HAP-1 (cell line): ENCODE data around the gene AQP3.
"Not testable (repeated sequence)": the region's sequence is repeated elsewhere in the genome, so short reads cannot be mapped to it uniquely, and the experiment has no call there.

Source experiments
- DNase-seq, 2 experiments: peaks; one replicate each; pipeline ENCODE4 v3.0.0-alpha.2; 2016 to 2020; ENCODE audit warnings: low spot score in 2 of 2
- H3K27me3 ChIP-seq: fragments of 250-450 bp; sonication (Bioruptor Pico); 2 replicates; pipeline ENCODE4 v1.5.1; 2020; ENCODE audit warnings: low read depth, mild to moderate bottlenecking, moderate library complexity
- H3K36me3 ChIP-seq: fragments of 250-450 bp; sonication (Bioruptor Pico); replicated peaks from 2 replicates; pipeline ENCODE4 v1.5.1; 2020; ENCODE audit warnings: mild to moderate bottlenecking
- H3K4me1 ChIP-seq: fragments of 250-450 bp; sonication (Bioruptor Pico); 2 replicates; pipeline ENCODE4 v1.5.1; 2020; ENCODE audit warnings: mild to moderate bottlenecking
- H3K4me3 ChIP-seq: fragments of 250-450 bp; sonication (Bioruptor Pico); 2 replicates; pipeline ENCODE4 v1.5.1; 2020; ENCODE audit warnings: mild to moderate bottlenecking, moderate library complexity
- H3K9me3 ChIP-seq: fragments of 250-450 bp; sonication (Bioruptor Pico); 2 replicates; pipeline ENCODE4 v1.5.1; 2020; ENCODE audit warnings: mild to moderate bottlenecking, moderate library complexity
- in situ Hi-C: fragments of 300-500 bp; cut with MboI; formaldehyde crosslinking; loops from 3 replicates; pipeline ENCODE4 v1.14.3; 2020; ENCODE audit warnings: low sequenced_read_pairs, inconsistent platforms, mixed read lengths

AQP3 gene

GRCh38 chr9:33430942-33431341, 16.5 kb downstream of the AQP3 start:
- no peak for DNase-seq
- in situ Hi-C loops: loop anchor here (10.0 kb wide), 1 partner anchor 56 kb away; no protein-coding TSS in a partner anchor
- H3K4me1 ChIP-seq: no peaks in the 10 kb centered on the region

GRCh38 chr9:33429256-33429985, 18.0 kb downstream of the AQP3 start:
- in situ Hi-C loops: no loop called here
- no peak for DNase-seq

More at GRCh38 chr9:33430942-33431341, 16.5 kb downstream of the AQP3 start:
- H3K27me3 ChIP-seq: no peaks in the 10 kb centered on the region
- H3K9me3 ChIP-seq: no peaks in the 10 kb centered on the region
- no peaks in the 10 kb centered on the region for H3K36me3 ChIP-seq
- H3K4me3 ChIP-seq: no peak overlapping the region

GRCh38 chr9:33426843-33427293, 20.5 kb downstream of the AQP3 start:
- H3K27me3 ChIP-seq: no peaks in the 10 kb centered on the region
- DNase-seq: no peak
- no peaks in the 10 kb centered on the region for H3K4me1 ChIP-seq
- no peaks in the 10 kb centered on the region for H3K9me3 ChIP-seq
- in situ Hi-C loops: no loop called here
- no peaks in the 10 kb centered on the region for H3K36me3 ChIP-seq
- no peak overlapping the region for H3K4me3 ChIP-seq

More at GRCh38 chr9:33429256-33429985, 18.0 kb downstream of the AQP3 start:
- Histone ChIP-seq H3K9me3 (no peaks in the 10 kb centered on the region), H3K27me3 (no peaks in the 10 kb centered on the region), H3K36me3 (no peaks in the 10 kb centered on the region), H3K4me3 (no peak overlapping the region), H3K4me1 (no peaks in the 10 kb centered on the region)

- no peak overlapping the region for H3K4me3 ChIP-seq
- no peak for DNase-seq
- in situ Hi-C loops: no loop called here
Measured at GRCh38 chr9:33425128-33425533, 22.3 kb downstream of the AQP3 start.

GRCh38 chr9:33424492-33424891, 22.9 kb downstream of the AQP3 start:
- H3K4me3 ChIP-seq, H3K4me1 ChIP-seq, DNase-seq, H3K36me3 ChIP-seq, H3K9me3 ChIP-seq, in situ Hi-C loops, H3K27me3 ChIP-seq: not testable (repeated sequence)

More at GRCh38 chr9:33425128-33425533, 22.3 kb downstream of the AQP3 start:
- H3K27me3 ChIP-seq: no peaks in the 10 kb centered on the region
- H3K4me1 ChIP-seq: no peaks in the 10 kb centered on the region
- H3K9me3 ChIP-seq: no peaks in the 10 kb centered on the region
- no peaks in the 10 kb centered on the region for H3K36me3 ChIP-seq

- H3K9me3 ChIP-seq, H3K36me3 ChIP-seq, DNase-seq, H3K4me3 ChIP-seq, in situ Hi-C loops, H3K27me3 ChIP-seq, H3K4me1 ChIP-seq: not testable (repeated sequence)
Measured at GRCh38 chr9:33424043-33424442, 23.4 kb downstream of the AQP3 start.

GRCh38 chr9:33419708-33420303, 27.6 kb downstream of the AQP3 start:
- Histone ChIP-seq H3K36me3 (no peaks in the 10 kb centered on the region), H3K4me3 (no peak overlapping the region), H3K4me1 (no peaks in the 10 kb centered on the region), H3K9me3 (no peaks in the 10 kb centered on the region), H3K27me3 (no peaks in the 10 kb centered on the region)
- in situ Hi-C loops: no loop called here
- no peak for DNase-seq

GRCh38 chr9:33418090-33418489, 29.3 kb downstream of the AQP3 start:
- DNase-seq: no peak
- no peaks in the 10 kb centered on the region for H3K27me3 ChIP-seq
- H3K4me1 ChIP-seq: no peaks in the 10 kb centered on the region
- H3K4me3 ChIP-seq: no peak overlapping the region
- no peaks in the 10 kb centered on the region for H3K36me3 ChIP-seq
- in situ Hi-C loops: no loop called here
- no peaks in the 10 kb centered on the region for H3K9me3 ChIP-seq

- no peak for DNase-seq
- Histone ChIP-seq H3K4me3 (no peak overlapping the region), H3K4me1 (no peaks in the 10 kb centered on the region), H3K36me3 (no peaks in the 10 kb centered on the region), H3K27me3 (no peaks in the 10 kb centered on the region), H3K9me3 (no peaks in the 10 kb centered on the region)
- in situ Hi-C loops: no loop called here
Measured at GRCh38 chr9:33416996-33417395, 30.4 kb downstream of the AQP3 start.

- peak; percentile 15 to 85 for DNase-seq
- Histone ChIP-seq H3K27me3 (no peaks in the 10 kb centered on the region), H3K9me3 (no peaks in the 10 kb centered on the region), H3K36me3 (no peaks in the 10 kb centered on the region), H3K4me3 (no peak overlapping the region), H3K4me1 (no peaks in the 10 kb centered on the region)
- in situ Hi-C loops: no loop called here
Measured at GRCh38 chr9:33415501-33416038, 31.8 kb downstream of the AQP3 start.

- H3K9me3 ChIP-seq: no peaks in the 10 kb centered on the region
- H3K4me1 ChIP-seq: no peaks in the 10 kb centered on the region
- no peak for DNase-seq
- in situ Hi-C loops: no loop called here
- H3K27me3 ChIP-seq: no peaks in the 10 kb centered on the region
- H3K36me3 ChIP-seq: no peaks in the 10 kb centered on the region
- no peak overlapping the region for H3K4me3 ChIP-seq
Measured at GRCh38 chr9:33414889-33415500, 32.4 kb downstream of the AQP3 start.

GRCh38 chr9:33414268-33414667, 33.1 kb downstream of the AQP3 start:
- no peaks in the 10 kb centered on the region for H3K27me3 ChIP-seq
- H3K4me1 ChIP-seq: no peaks in the 10 kb centered on the region
- in situ Hi-C loops: no loop called here
- no peak overlapping the region for H3K4me3 ChIP-seq
- no peak for DNase-seq
- H3K36me3 ChIP-seq: no peaks in the 10 kb centered on the region
- no peaks in the 10 kb centered on the region for H3K9me3 ChIP-seq

- DNase-seq: no peak
- H3K9me3 ChIP-seq: no peaks in the 10 kb centered on the region
- H3K36me3 ChIP-seq: no peaks in the 10 kb centered on the region
- in situ Hi-C loops: no loop called here
- H3K4me1 ChIP-seq: no peaks in the 10 kb centered on the region
- H3K27me3 ChIP-seq: no peaks in the 10 kb centered on the region
- H3K4me3 ChIP-seq: no peak overlapping the region
Measured at GRCh38 chr9:33408087-33408486, 39.3 kb downstream of the AQP3 start.

GRCh38 chr9:33407061-33407460, 40.3 kb downstream of the AQP3 start:
- no peak for DNase-seq
- H3K4me1 ChIP-seq: no peaks in the 10 kb centered on the region
- H3K27me3 ChIP-seq: no peaks in the 10 kb centered on the region
- in situ Hi-C loops: no loop called here
- no peaks in the 10 kb centered on the region for H3K9me3 ChIP-seq
- no peaks in the 10 kb centered on the region for H3K36me3 ChIP-seq
- H3K4me3 ChIP-seq: no peak overlapping the region
